Fibroblast of villous mesenchyme (primary cell): ENCODE data around the gene IFI27. TPM values are rescaled to one million over a fixed set of nuclear protein-coding genes. Genes with fewer than 3 reads are reported as not detected.
A peak's percentile ranks its signal among the peaks of the same experiment; 100 is the strongest.
"Not testable (repeated sequence)": the region's sequence is repeated elsewhere in the genome, so short reads cannot be mapped to it uniquely, and the experiment has no call there.

Source experiments
- DNase-seq: peaks from one replicate; pipeline ENCODE4 v3.0.0-alpha.2; 2010; ENCODE audit warnings: low read depth
- H3K4me3 ChIP-seq: 2 replicates; pipeline ENCODE4 v1.5.1; 2011; ENCODE audit warnings: low read depth, mild to moderate bottlenecking, low read length
- total RNA-seq: library from RNA; depleted of rRNA; stranded (reverse); fragments of >200 nt; gene quantifications from 2 replicates; pipeline ENCODE4 v1.2.3, GENCODE V29; 2012
- TF ChIP-seq, protein P1 (sequence below): IDR thresholded peaks from 2 replicates; pipeline ENCODE4 v1.5.1; 2012; ENCODE audit warnings: low read depth, mild to moderate bottlenecking, low read length; ENCODE audit not compliant: insufficient read depth

Gene IFI27
- total RNA-seq: 51.4 and 103 TPM in 2 replicates

- H3K4me3 ChIP-seq: peak within 1 kb of the TSS; percentile 36
- TF ChIP-seq, protein P1, sequence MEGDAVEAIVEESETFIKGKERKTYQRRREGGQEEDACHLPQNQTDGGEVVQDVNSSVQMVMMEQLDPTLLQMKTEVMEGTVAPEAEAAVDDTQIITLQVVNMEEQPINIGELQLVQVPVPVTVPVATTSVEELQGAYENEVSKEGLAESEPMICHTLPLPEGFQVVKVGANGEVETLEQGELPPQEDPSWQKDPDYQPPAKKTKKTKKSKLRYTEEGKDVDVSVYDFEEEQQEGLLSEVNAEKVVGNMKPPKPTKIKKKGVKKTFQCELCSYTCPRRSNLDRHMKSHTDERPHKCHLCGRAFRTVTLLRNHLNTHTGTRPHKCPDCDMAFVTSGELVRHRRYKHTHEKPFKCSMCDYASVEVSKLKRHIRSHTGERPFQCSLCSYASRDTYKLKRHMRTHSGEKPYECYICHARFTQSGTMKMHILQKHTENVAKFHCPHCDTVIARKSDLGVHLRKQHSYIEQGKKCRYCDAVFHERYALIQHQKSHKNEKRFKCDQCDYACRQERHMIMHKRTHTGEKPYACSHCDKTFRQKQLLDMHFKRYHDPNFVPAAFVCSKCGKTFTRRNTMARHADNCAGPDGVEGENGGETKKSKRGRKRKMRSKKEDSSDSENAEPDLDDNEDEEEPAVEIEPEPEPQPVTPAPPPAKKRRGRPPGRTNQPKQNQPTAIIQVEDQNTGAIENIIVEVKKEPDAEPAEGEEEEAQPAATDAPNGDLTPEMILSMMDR: no peak
- peak; percentile 82 for DNase-seq
These were observed at the start of gene IFI27 for GRCh38 chr14:94110552-94111181. IFI27 (plus strand) TSS chr14:94110736.

GRCh38 chr14:94062344-94062940 is 48.1 kb upstream of the IFI27 start:
- no peak overlapping the region for H3K4me3 ChIP-seq
- DNase-seq: peak; percentile 16
- TF ChIP-seq, protein P1: no peak

DNA sequence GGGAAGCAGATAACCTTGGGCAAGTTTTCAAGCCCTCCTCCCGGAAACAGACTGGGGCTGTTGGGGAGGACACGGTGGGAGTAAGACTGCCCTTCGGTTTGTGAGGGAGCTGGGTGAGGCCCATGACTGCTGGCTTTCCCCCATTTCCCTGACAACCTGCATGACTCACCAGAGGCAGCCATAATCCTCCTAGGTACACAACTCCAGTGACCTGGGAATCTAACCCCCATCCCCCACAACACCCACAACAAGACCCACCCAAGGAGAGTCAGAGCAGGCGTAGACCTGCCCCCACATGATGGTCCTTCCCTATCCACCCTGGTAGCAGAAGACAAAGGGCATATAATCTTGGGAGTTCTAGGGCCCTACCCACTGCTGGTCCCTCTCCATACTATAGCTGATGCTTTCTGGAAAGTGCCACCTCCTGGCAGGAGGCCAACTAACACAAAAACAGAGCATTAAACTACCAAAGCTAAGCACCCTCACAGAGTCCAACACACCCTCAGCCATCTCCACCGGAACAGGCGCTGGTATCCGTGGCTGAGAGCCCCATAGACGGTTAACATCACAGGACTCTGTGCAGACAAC is 44.4 kb upstream of the IFI27 start:
- no peak overlapping the region for H3K4me3 ChIP-seq
- TF ChIP-seq, protein P1: no peak
- no peak for DNase-seq

- H3K4me3 ChIP-seq, DNase-seq: not testable (repeated sequence)
These were observed 38.5 kb upstream of the IFI27 start for GRCh38 chr14:94072076-94072475.

DNA sequence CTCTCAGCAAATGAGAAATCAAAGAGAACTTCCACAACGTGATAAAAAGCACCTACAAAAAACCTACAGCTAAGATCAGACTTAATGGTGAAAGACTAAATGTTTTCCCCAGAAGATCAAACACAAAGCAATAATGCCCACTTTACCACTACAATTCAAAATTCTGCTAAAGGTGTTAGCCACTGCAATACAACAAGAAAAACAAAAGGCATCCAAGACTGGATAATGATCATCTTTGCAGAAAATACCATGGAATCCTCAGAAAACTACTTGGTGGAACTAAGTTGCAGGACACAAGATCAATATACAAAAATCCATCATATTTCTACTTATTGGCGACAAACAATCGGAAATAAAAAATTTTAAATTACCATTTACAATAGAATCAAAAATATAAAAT is 36.0 kb upstream of the IFI27 start:
- TF ChIP-seq, protein P1: no peak
- H3K4me3 ChIP-seq: no peak overlapping the region
- no peak for DNase-seq

- no peak overlapping the region for H3K4me3 ChIP-seq
- TF ChIP-seq, protein P1: no peak
- no peak for DNase-seq
These were observed 35.5 kb upstream of the IFI27 start for GRCh38 chr14:94075008-94075407.

- H3K4me3 ChIP-seq: peak overlapping the region; percentile 26
- DNase-seq: no peak
- TF ChIP-seq, protein P1: no peak
These were observed 33.3 kb upstream of the IFI27 start for GRCh38 chr14:94077111-94077821.
